GM19328 (cell line): Measurements from ENCODE around the gene GRK2.
"Not testable (repeated sequence)": the region's sequence is repeated elsewhere in the genome, so short reads cannot be mapped to it uniquely, and the experiment has no call there.

ENCODE experiments used
- ATAC-seq: cut with Tn5 transposase; IDR thresholded peaks from one replicate; pipeline ENCODE4 v1.9.1; 2021; ENCODE audit warnings: mild to moderate bottlenecking, moderate library complexity; ENCODE audit not compliant: unreplicated experiment

The GRK2 gene

DNA sequence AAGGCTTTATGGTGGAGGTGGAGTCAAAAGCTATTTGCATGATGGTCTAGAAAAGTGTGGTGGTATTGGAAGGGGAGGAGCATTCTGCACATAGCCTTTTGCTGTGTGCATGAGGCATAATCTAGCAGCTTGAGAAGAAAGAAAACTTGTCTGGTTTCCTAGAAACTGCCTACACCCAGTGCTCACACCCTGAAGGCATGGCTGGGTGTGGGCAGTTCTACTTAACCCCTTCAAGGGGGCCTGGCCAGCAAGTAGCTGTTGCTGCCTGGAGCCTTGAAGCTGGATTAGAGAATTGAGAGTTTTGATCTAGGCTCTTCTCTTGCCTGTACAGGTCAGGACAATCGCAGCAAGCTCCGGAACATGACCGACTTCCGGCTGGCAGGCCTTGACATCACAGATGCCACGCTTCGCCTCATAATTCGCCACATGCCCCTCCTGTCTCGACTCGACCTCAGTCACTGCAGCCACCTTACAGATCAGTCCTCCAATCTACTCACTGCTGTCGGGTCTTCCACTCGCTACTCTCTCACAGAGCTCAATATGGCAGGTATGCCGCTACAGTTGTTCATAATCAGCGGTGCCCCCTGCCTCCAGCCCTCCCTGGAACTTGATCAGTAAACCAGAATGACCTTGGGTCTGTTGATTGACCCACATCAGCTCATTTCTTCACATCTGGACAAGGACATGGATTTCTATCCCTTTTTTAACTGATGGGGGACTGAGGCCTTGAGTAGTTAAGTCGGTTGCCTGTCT, 12.2 kb upstream of the GRK2 start:
- no peak for ATAC-seq

DNA sequence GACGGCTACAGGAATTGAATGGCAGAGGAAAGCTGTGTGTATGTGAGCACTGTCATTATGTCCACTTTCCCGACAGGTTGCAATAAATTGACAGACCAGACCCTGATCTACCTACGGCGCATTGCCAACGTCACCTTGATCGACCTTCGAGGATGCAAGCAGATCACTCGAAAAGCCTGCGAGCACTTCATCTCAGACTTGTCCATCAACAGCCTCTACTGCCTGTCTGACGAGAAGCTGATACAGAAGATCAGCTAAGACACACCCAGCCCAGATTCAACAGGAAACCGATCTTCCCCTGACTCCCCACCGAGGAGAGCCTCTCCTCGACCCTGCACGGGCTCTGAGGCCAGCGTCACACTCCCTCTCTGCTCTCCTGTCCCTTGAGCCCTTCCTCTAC, 11.5 kb upstream of the GRK2 start:
- ATAC-seq, result no peak

DNA sequence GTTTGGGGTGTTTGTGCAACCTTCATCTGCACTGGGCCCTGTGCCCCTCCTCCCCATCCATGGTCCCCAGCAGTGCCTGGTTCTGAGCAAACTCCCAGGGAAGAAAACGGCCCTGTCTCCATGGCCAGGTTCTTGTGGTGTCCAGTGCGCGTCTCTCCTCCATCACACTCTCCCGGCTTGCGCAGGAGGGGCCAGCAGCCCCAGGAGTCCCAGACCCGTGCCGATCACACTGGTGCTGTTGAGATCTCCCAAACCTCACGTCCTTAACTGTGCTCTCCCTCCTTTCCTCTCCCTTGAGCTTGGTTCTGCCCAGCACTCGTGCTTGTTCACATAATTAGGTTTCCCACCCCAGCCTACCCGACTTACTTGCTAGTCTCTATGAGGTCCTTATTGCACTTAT, 10.9 kb upstream of the GRK2 start:
- no peak for ATAC-seq

DNA sequence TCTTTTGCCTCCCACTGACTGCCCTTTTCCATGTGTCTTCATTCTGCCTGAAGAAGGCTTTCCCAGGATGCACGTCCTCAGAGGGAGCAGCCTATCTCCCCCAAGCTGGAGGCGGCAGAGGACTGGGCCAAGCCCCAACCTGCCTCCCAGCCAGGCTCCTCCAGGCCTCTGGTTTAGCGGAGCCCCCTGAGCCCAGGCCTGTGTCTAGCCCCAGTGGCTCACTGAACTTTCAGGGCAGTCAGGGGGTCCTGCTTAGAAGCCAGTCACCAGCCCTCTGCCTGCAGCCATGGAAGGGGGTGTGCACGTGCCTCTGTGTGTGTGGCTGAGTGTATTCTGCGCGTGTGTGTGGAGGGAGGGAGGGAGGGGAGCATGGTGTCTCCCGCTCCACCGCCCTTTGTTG, 10.4 kb upstream of the GRK2 start:
- ATAC-seq, result no peak

DNA sequence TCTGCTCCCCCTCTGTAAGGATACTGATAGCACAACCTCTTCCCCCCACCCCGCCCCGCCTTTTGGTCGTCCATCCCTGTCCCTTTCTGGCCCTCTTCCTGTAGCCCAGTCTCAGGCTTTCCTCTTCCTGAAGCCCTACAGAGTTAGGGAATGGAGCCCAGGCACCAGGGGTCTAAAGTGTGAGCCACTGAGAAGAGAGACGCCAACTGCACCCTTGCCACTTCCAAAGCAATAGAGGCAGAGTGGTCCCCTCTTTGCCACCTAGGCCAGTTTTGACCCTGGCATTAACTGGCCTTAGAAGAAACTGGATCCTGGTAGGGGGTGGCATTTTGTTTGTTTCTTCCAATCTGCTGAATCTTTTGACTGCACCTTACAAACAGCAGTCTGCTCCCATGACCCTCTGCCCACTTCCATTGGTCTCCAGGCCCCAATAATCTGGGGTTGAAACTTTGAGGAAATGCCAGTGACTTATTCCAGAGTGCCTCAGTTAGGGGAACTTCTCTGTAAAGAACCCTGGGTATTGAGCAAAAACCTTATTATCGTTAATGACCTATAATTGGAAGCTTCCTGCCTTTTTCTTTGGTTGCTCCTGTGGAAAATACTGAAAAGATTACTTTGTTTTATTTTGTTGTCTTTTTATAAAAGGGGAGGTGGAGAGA, 9.7 kb upstream of the GRK2 start:
- no peak for ATAC-seq

DNA sequence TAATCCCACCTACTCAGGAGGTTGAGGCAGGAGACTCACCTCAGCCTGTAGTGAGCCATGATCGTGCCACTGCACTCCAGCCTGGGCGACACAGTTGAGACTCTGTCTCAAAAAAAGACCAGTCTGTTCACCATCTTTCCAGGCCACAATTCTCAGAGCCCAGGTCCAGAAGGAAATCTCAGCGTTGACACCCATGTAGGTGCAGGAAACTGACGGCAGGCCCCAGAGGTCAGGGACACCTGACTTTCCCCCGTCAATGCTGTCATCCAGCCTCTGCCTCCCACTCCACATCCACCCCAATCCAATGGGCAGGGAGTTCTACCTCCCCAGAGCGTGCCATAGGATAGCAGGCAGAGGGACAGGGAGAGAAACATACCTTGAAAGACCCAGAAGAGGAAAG, 5.9 kb upstream of the GRK2 start:
- ATAC-seq, result no peak

DNA sequence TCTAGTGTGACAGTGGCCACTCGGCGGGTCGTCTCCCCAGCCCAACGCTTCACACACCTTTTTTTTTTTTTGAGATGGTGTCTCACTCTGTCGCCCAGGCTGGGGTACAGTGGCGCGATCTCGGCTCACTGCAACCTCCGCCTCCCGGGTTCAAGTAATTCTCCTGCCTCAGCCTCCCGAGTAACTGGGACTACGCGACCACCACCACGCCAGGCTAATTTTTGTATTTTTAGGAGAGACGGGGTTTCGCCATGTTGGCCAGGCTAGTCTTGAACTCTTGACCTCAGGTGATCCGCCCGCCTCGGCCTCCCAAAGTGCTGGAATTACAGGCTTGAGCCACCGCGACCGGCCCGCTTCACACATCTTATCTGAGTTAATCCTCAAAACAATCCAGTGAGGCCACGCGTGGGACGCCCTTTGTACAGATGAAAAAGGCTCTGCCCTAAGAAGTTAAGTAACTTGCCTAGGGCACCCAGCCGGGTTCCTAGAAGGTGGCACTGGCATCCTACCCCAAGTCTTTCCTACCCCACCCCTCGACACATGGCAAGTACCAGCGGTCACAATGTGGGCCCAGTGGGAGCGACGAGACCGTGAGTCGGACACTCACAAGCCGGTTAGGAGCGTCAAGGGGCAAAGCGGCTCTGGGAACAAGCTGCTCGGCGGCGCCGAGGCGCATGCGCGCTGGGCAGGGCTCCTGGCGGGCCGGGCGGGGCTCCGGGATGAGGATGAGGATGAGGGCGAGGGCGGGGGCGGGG, 5.2 kb upstream of the GRK2 start:
- not testable (repeated sequence) for ATAC-seq

DNA sequence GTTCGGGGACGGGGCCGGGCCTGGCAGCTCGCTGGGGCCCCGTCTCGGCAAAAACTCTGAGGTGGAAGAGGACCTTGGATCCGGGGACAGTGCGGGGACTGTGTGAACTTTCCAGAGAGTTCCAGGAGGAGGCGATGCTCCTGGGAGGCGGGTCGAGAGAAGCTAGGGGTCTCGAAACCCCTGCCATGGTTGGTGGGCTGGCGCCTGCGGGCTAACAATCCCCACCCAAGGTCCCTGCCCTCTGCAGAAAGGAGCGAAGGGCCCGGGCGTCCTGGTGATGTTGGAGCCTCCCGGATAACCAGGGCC, 4.7 kb upstream of the GRK2 start:
- no peak for ATAC-seq

DNA sequence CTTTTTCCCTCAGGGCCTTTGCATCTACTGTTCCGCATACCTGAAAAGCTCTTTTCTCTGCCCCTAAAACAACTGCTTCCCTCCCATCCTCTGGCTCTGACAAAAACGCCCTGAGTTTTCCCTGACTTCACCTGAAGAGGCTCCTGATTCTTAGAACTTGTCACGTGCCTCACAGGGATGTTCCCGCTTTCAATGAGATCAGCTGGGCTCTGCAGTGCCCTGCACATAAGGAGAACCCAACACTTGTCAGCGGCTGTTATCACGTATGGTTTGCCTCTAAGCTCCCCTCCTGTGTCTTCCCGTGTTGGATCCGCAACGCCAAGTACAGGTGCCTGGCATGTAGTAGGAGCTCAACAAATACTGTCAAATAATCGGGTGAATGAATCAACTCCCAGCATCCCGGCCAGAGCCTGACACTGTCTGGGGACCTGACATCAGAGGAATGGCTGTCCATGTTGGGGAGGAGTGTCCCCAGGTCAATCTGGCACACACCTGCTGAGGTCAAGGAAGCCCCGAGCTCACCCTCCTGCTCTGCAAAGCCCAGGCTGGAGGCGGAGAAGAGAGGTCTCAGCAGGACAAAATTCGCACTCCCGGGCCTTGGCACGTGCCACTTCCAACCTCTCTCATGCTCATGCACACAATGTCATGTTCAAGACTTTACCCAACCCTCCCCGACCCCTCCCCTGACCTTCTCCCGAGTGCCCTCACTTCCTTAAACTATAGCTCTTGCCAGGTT, 4.2 kb upstream of the GRK2 start:
- ATAC-seq, result no peak

DNA sequence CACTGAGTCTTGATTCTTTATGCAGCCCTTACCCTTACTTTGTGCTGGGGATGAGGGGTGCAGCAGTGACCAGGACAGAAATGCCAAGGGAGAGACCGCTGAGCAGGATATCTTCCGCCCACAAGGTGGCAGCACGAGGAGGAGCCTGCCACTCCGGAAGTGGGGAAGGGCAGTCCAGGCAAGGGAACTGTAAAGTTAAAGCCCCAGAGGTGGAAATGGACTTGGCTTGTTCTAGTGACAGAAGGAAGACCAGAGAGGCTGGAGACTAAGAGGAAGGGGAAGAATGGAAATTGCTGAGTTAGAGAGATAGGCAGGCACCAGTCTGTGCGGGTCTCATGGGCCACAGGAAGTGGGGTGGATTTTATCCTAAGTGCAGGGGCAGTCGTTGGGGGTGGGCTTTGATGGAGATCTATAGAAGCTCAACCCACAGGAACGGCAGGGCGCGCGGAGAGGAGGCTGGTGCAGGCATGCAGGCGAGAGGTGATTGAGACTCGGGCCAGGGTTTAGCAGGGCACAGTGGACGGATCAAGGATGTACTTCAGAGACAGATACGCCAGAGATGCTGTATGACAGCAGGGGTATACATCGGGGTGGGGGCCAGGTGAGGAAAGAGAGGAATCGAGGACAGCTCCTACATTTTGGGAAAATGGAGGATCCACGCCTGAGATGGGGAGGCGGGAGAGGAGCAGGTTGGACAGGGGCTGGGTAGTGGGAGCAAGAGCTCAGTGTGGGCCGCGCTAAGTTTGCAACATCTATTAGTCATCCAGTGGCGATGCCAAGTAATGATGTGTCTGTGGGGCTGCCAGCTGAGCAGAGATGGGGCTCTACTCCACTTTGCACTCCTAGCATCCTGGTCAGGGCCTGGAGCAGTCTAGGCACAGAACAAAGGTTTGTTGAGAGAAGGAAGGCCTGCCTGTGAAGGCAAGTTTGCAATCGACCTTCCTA, 3.3 kb upstream of the GRK2 start:
- no peak for ATAC-seq

DNA sequence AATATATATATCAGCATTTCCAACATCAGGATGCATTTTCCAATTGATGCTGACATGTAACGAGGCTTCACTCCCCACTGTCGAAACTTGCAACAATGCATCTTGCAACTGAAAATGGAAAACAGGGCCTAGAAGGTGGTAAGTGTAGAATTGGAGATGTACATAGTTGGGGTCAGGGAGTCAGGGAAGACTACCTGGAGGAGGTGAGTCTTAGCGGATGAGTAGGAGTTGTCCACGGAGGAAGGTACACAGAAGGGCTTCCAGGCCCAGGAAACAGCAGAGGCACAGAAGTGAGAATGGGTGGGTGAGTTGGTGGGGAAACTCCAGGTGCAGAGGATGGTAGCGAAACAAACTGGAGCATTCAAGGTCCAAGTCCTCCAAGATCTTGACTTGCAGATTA, 2.0 kb upstream of the GRK2 start:
- no peak for ATAC-seq

DNA sequence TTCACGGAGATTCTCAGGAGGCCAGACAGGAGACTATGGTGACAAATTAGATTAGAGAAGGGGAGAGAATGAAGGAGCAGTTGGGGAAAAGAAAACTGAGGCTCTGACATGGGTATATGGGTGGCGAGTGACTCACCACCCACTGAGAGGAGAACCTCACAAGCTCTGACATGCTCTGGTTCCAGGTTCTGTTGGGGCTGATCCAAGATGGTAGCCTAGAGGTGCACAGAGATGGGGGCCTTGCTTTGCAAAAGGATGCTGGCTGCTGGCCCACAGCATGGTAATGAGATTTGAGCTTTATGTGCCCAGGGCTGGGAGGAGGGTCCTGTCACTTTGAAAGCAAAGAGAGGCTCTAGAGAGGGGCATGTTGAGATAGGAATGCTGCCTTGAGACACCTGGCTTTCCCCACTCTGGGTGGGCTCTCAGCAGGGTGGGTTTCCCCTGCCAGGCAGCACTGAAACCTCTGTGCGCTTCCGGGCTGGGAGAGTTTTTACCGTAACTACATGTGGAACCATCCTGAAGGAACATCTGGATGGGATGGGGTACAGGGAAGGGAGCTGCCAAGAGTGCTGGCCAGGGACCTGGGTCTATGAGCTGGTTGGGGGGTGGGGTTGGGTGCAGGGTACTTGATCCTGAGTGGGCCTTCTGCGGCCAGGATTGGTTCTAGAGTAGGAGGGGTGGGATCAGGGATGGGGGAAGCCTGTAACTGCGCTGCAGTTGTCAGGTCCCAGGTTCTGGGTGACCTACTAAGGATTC, 1.2 kb upstream of the GRK2 start:
- no peak for ATAC-seq

DNA sequence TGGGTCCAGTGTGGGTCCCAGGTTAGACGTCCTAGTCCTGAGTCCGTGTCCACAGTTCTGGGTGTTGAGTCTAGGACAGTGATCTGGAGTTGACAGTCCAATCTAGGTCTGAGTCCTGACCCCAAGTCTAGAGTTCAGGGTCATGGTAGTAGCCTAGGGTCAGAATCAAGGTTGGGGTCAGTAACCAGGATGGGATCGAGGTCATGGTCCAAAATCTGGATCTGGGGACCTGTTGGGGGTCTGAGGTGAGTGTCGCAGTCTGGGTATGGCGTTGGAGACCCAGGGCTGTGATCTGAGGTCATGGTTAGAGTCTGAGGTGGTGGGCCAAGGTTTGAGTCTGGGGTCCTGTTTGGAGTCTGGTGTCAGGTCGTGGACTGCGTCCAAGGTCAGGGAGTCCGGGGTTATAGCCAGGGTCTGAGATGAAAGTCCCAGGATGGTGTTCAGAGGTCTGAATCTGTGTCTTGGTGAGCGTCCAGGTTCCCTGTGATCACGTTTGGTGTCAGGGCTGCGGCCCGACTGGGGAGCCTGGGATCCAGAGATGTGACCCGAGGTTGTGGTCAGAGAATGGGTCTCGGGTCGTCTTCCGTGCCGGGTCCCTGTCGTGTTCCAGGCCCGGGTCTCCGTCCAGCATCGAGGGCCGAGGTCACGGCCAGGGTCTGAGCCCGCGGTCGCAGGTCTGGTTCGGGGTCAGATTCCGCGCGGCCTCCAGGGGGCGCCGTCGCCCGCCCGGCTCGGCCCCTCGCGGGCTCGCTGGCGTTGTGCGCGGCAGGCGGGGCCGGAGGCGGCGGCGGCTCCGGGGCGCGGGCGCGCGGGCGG, 432 bp upstream of the GRK2 start:
- no peak for ATAC-seq

DNA sequence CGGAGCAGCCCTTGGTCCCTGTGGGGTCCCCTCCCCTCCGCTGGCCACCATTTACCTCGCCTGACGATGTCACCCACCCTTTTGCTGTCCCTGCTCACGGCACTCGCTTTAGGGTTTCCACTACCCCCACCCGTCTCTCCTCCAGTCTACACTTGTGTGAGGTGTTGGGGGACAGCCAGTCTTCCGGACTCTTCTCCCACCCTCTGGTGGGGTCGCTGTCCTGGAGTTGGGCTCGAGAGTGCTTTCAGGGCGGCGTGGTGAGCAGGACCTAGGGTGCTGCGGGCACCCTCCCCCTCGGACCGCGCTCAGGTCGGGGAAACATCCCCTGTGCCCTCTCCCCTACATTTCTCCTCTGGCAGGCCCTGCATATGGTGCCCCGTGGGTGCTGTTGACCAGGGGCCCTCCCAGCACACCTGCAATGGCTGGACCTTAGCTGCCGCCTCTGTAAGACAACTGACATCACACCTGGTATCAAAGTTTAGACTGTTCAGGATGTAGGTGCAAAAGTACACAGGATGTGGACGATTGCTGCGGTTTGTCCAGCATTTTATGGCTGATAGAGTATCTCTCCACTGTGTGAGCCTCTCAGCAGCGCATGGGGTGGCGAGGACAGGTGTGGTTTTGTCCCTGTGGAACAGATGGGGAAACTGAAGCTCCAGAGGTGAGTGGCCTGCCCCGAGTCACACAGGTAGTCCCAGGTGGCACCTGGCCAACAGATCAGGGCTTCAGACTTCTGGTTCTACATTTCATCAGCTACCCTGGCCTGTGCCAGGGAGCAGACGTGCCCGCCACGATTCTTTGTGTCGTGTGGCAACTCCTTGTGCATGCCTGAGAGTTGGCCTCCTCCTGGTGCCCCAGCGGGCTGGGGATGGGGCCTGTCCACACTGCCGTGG, 1.2 kb downstream of the GRK2 start:
- no peak for ATAC-seq

DNA sequence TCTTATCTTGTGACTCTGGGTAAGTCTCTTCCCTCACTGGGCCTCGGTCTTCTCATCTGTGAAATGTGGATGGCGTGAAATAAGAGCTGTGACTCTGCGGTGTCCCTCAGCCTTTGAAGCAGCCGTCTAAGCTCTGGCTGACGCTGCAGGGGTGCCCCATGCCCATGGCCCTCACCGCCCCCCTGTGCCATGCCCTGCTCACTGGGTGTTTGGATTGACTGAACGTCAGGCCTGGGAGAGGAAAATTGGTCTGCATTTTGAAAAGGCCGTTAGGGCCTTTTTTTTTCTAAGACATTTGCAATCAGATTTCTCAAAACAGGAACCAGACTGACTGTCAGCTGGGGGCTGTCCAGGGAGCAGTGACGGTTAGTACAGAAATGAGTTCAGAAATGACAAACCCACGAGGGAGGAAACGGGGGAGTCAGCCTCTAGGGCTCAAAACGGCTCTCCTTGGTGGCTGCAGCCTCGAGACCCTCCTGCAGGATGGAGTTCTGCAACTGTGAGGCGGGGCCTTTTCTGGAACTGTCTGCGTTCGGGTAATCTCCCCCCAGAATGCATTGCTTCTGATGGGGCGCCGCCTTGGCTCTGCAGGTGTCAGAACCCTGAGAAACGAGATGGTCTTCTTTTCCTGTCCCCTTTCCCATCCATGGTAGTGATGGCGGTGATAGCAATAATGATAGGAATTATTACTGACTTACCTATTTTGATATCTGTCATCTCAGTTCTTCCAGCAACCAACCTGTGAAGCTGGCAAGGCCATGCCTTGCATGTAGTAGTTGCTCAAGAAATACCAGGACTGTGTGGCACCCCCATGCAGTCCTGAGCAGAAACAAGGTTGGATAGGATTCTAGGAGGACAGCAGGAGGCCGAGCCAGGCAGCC, 2.0 kb downstream of the GRK2 start:
- ATAC-seq, result no peak

DNA sequence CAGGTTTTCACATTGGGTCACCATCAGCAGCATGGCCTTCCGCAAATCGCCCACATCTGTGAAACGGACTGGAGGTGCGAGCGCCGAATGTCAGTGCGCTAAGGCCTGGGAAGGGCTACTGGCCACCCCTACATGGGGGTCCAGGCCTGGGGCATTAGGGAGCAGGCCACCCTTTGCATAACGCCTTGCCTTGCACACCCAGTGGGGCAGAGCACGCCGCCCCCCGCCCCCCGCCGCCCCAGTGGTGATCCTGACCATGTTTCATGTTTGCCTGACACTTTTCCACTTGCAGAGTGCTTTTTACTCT, 2.6 kb downstream of the GRK2 start:
- ATAC-seq, result no peak
